ENCODE data around the gene ZNF771. TPM values are rescaled to one million over a fixed set of nuclear protein-coding genes. Genes with fewer than 3 reads are reported as not detected.
"Not testable (repeated sequence)": the region's sequence is repeated elsewhere in the genome, so short reads cannot be mapped to it uniquely, and the experiment has no call there.

The ZNF771 gene
- total RNA-seq, 4 donors from 2014 or later = 5.4 to 15.7 (median 8.5) TPM

- H3K4me1 ChIP-seq = peaks cover 2 to 28% (median 9%) of the 10 kb centered on the region in 4 donors
- H3K9me3 ChIP-seq = no peaks in the 10 kb centered on the region
Observed at GRCh38 chr16:30394592-30395154, 12.7 kb upstream of the ZNF771 start.

GRCh38 chr16:30395155-30395991, 12.0 kb upstream of the ZNF771 start, which contains the start of gene ZNF48:
Gene ZNF48, plus strand, starts transcription at chr16:30395420. Its CDS starts 375 bp downstream, at chr16:30395795.
- H3K27me3 ChIP-seq = no peaks in the 10 kb centered on the region
- peaks cover 2 to 33% (median 9%) of the 10 kb centered on the region in 4 donors for H3K4me1 ChIP-seq
- DNase-seq = peak; percentile 77 to 91 (median 86)
- peak within 1 kb of the TSS; percentile 64 to 81 (median 73) for H3K27ac ChIP-seq
- H3K36me3 ChIP-seq = peaks cover 0 to 15% (median 0%) of the 10 kb centered on the region in 3 donors
- H3K9me3 ChIP-seq = no peaks in the 10 kb centered on the region
- peak; percentile 28 to 44 for TF ChIP-seq POLR2A (IDR thresholded peaks at IDR 0.05)
- TF ChIP-seq, protein P1, sequence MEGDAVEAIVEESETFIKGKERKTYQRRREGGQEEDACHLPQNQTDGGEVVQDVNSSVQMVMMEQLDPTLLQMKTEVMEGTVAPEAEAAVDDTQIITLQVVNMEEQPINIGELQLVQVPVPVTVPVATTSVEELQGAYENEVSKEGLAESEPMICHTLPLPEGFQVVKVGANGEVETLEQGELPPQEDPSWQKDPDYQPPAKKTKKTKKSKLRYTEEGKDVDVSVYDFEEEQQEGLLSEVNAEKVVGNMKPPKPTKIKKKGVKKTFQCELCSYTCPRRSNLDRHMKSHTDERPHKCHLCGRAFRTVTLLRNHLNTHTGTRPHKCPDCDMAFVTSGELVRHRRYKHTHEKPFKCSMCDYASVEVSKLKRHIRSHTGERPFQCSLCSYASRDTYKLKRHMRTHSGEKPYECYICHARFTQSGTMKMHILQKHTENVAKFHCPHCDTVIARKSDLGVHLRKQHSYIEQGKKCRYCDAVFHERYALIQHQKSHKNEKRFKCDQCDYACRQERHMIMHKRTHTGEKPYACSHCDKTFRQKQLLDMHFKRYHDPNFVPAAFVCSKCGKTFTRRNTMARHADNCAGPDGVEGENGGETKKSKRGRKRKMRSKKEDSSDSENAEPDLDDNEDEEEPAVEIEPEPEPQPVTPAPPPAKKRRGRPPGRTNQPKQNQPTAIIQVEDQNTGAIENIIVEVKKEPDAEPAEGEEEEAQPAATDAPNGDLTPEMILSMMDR (IDR thresholded peaks at IDR 0.05) = peak in 5 of 6 experiments; percentile 18 to 76 (median 64)
- peak within 1 kb of the TSS; percentile 65 to 89 (median 74) for H3K4me3 ChIP-seq

More at GRCh38 chr16:30394592-30395154, 12.7 kb upstream of the ZNF771 start:
- peaks cover 0 to 15% (median 0%) of the 10 kb centered on the region in 3 donors for H3K36me3 ChIP-seq
- DNase-seq = no peak
- no peak for TF ChIP-seq POLR2A (IDR thresholded peaks at IDR 0.05)
- TF ChIP-seq, protein P1 (IDR thresholded peaks at IDR 0.05) = no peak
- H3K4me3 ChIP-seq = peak overlapping the region; percentile 65 to 89 (median 74)
- H3K27ac ChIP-seq = peak overlapping the region; percentile 64 to 81 (median 73)
- no peaks in the 10 kb centered on the region for H3K27me3 ChIP-seq

GRCh38 chr16:30395992-30396585, 11.3 kb upstream of the ZNF771 start:
- peak overlapping the region; percentile 18 to 81 (median 73) for H3K27ac ChIP-seq
- H3K4me3 ChIP-seq = peak overlapping the region; percentile 65 to 89 (median 74)
- no peak for DNase-seq
- H3K4me1 ChIP-seq = peaks cover 2 to 38% (median 11%) of the 10 kb centered on the region in 4 donors
- TF ChIP-seq, protein P1 (IDR thresholded peaks at IDR 0.05) = no peak
- no peak for TF ChIP-seq POLR2A (IDR thresholded peaks at IDR 0.05)
- no peaks in the 10 kb centered on the region for H3K9me3 ChIP-seq
- H3K36me3 ChIP-seq = peaks cover 0 to 15% (median 0%) of the 10 kb centered on the region in 3 donors
- no peaks in the 10 kb centered on the region for H3K27me3 ChIP-seq

- not testable (repeated sequence) for H3K9me3 ChIP-seq, H3K27me3 ChIP-seq, H3K4me3 ChIP-seq, DNase-seq, H3K27ac ChIP-seq
- Histone ChIP-seq H3K36me3 (peaks cover 0 to 15% (median 0%) of the 10 kb centered on the region in 3 donors), H3K4me1 (peaks cover 2 to 40% (median 12%) of the 10 kb centered on the region in 4 donors)
Observed at GRCh38 chr16:30396627-30397026, 10.8 kb upstream of the ZNF771 start.

DNA sequence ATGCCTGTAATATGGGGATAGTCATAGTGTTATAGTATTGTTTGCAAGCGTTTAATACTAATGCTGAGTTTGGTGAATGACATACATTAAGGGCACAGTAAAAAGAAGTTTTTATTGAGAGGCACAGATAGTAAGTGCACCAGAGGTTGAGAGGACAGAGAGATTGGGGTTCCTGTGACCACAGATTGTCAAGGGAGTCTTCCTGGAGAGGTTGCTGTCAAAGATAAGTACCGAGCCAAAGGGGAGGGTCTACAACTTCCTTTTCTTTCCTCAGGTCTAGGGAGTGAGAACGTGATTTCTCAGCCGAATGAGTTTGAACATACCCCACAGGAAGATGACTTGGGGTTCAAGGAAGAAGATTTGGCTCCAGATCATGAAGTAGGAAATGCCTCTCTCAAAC, 10.3 kb upstream of the ZNF771 start:
- TF ChIP-seq, protein P1 (IDR thresholded peaks at IDR 0.05) = no peak
- no peak for TF ChIP-seq POLR2A (IDR thresholded peaks at IDR 0.05)
- Histone ChIP-seq H3K4me1 (peaks cover 2 to 41% (median 12%) of the 10 kb centered on the region in 4 donors), H3K9me3 (no peaks in the 10 kb centered on the region), H3K27ac (no peak overlapping the region), H3K36me3 (peaks cover 0 to 15% (median 0%) of the 10 kb centered on the region in 3 donors), H3K4me3 (no peak overlapping the region), H3K27me3 (no peaks in the 10 kb centered on the region)
- DNase-seq = no peak

Measured in Peyer's patch (tissue), 4 donors.